ENCODE data around the gene PSMD9.
"Not testable (repeated sequence)": the region's sequence is repeated elsewhere in the genome, so short reads cannot be mapped to it uniquely, and the experiment has no call there.

The PSMD9 gene

GRCh38 chr12:121926874-121927706 lies 38.5 kb downstream of the PSMD9 start:
- no peak for DNase-seq

GRCh38 chr12:121927813-121928212 lies 39.2 kb downstream of the PSMD9 start:
- DNase-seq = no peak

GRCh38 chr12:121929545-121929944 lies 41.0 kb downstream of the PSMD9 start:
- DNase-seq = not testable (repeated sequence)

DNA sequence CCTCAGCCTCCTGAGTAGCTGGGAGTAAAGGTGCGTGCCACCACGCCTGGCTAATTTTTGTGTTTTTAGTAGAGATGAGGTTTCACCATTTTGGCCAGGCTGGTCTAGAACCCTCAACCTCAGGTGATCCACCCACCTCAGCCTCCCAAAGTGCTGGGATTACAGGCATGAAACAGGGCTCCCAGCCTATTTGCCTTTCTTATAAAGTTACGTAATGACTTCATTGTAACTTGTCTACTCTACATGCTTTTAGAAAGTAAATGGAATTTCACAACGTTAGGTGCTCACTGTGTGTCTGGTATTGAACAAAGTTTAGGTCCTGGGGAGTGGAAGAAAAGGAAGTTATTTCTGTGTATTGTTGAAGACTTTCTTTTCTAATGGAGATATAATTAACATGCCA lies 42.3 kb downstream of the PSMD9 start:
- DNase-seq = no peak

GRCh38 chr12:121932176-121932536 lies 43.6 kb downstream of the PSMD9 start:
- DNase-seq = no peak

DNA sequence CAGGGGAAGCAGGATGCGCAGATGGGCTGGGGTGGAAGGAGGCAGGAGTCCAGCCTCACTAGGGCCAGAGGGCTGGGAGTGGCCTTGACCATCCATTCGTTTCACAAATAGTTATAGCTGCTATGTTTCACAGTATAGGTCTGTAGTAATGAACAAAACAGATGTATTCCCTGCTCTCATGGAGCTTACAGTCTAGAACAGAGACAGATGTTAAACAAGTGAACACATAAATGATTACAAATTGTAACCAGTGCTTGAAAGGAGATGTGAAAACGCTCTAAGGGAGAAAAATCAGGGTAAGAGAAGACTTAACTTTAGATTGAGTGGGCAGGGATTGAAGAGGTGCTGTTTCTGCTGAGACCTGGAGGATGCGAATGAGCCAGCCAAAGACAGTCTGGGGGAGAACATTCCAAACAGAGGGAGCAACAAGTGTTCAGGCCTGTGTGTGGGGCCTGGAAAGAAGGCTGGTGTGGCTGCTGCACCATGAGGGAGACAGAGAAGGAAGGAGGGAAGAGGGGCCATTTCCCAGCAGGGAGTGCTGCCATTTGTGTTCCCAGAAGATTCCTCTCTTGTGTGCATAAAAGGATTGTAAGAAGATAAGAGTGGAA lies 44.4 kb downstream of the PSMD9 start:
- no peak for DNase-seq

DNA sequence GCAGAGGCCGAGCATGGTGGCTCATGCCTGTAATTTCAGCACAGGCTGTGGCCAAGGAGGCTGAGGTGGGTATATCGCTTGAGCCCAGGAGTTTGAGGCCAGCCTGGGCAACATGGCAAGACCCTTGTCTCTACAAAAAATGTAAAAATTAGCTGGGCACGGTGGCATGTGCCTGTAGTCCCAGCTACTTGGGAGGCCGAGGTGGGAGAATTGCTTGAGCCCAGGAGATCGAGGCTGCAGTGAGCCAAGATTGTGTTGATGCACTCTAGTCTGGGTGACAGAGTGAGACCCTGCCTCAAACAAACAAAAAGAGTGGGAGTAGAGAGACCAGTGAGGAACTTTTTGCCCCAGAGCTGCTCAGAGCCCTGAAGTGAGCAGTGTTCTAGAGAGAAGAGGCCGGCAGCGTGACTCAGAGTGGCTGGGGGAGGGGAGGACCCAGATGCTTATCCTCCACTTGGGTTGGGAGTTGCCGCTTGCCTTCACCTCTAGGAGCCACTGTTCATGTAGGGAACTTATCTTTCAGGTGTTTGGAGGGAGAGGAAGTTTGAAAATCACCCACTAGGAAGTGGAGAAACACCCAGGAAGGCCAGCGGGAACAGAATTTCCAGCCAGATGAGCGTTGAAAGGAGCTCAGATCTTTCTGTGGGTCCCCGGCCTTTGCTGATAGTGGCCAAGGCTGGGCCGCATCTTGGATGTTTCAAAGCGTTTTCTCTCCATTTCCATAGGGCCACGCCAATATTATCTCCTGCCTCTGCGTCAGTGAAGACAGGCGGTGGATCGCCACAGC lies 45.1 kb downstream of the PSMD9 start:
- no peak for DNase-seq

DNA sequence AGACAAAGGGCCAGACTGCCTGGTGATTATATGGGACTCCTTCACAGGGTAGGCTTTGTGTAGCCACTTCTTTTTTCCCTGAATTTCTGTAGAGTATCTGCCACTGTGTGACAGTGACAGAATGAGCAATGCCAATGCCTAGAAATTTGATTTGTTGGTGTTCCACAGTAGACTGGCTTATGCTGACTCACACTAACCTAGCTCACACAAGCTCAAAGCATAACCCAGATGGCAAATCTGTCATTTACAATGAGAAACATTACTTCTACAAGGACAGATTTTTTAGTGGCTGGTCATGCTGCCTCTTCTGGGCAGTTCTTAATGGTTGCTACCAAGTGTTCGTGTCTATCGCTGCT lies 45.7 kb downstream of the PSMD9 start:
- no peak for DNase-seq

DNA sequence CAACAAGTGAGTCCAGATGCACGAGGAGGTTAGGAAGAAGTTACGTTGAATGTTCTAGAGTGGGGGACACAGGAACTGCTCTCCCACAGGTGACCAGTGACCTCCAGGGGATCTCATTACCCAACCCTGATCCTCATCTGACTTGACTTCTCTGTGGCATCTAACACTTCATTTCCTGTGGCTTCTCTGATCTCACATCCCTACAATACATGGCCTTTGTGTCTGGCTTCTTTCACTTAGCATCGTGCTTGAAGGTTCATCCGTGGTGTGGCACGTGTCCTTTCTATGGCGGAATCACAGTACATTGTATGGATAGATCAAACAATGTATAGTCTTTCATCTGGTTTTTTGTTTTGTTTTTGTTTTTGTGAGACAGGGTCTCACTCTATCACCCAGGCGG lies 49.1 kb downstream of the PSMD9 start:
- no peak for DNase-seq

DNA sequence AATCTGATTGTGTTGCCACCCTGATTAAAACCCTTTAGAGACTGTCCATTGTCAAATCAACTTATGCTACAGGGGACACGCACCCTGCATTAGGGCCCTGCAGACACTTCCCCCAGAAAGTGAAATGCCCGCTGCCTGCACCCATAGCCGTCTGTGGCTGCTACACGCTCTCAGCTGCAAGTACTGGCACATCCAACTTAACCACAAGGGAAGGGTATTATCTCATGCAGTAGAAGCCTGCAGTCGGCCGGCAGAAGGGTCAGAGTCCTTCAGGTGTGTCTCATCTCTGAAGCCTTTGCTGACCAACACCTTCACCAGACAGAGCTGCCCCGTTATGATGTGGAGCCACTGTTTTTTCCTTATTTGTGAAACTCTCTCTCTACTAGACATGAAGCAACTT lies 50.6 kb downstream of the PSMD9 start:
- no peak for DNase-seq

DNA sequence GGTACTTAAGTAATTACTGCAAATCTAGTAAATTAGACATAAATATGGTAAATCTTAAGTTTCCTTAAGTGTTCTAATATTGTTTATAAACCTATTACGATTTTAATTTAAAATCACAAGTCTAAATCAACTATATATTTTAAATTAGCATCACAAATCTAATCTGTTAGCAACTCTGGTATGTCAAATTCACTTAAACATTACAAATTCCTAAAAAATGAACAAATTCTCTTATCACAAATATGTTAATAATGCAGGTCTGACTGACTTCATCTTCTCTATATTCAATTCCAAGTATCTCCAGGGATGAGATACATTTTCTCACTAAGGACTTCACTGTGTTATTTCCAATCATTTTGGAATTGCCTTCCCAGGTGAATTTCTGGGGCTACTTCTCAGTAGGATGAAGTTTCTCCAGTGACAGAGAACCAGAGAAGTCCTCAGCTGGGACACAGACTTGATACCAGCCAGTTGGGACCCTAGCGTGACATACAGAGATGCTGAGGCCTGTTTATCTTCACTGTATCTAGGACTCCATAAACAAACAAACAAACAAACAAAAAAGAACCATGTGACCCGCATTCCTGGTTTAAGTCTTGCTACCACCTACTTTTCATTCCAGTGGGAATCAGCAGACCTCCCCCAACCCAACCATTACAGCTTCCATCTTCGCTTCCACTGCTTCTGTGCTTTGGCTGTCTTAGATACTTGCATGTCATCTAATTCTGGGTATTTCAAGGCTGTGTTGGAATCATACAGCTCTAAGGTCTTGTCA lies 51.6 kb downstream of the PSMD9 start:
- DNase-seq = no peak

DNA sequence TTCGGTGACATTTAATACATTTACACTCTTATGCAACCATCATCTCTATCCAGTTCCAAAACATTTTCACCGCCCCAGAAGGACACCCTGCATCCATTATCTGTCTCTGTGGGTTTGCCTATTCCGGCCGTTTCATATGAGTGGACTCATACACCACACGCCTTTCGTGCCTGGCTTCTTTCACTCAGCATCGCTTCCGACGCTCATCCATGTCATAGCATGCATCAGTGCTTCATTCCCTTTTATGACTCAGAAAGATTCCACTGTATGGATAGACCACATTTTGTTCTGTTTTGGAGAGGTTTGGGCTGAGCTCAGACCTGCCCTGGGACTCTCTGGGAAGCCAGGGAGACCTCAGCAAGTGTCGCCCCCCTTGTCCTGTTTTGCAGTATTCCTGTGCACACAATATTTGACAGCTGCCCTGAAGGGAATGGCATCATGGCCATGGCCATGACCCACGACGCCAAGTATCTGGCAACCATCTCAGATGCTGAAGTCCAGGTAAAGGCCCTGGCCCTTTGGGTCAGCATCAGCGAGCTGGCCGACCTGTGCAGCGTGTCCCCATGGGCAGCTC lies 53.6 kb downstream of the PSMD9 start:
- DNase-seq = no peak

- DNase-seq = no peak
Observed at GRCh38 chr12:121943926-121944325, 55.3 kb downstream of the PSMD9 start.

DNA sequence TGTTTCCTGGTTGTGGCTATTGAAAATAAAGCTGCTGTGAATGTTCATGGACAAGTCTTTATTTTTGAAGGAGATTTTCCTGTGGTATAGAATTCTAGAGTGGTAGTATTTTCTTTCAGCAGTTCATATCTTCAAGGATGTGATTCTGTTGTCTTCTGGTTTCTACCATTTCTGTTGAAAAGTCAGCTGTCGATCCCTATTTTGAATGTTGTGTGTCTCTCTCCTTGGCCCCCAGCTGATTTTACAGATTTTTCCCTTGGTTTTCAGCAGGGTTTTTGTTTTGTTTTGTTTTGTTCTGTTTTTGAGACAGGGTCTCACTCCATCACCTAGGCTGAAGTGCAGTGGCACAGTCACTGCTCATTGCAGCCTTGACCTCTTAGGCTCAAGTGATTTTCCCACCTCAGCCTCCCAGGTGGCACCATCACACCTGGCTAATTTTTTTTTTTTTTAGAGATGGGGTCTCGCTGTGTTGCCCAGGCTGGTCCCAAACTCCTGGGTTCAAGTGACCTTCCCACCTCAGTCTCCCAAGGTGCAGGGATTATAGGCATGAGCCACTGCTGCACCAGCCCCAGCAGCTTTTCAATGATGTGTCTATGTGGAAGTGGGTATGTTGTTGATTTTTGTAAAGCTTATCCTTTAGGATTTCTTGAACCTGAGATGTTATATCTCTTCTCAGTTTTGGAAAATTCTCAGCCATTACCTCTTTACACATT lies 57.9 kb downstream of the PSMD9 start:
- DNase-seq = no peak

GRCh38 chr12:121947981-121948380 lies 59.4 kb downstream of the PSMD9 start:
- DNase-seq = no peak

DNA sequence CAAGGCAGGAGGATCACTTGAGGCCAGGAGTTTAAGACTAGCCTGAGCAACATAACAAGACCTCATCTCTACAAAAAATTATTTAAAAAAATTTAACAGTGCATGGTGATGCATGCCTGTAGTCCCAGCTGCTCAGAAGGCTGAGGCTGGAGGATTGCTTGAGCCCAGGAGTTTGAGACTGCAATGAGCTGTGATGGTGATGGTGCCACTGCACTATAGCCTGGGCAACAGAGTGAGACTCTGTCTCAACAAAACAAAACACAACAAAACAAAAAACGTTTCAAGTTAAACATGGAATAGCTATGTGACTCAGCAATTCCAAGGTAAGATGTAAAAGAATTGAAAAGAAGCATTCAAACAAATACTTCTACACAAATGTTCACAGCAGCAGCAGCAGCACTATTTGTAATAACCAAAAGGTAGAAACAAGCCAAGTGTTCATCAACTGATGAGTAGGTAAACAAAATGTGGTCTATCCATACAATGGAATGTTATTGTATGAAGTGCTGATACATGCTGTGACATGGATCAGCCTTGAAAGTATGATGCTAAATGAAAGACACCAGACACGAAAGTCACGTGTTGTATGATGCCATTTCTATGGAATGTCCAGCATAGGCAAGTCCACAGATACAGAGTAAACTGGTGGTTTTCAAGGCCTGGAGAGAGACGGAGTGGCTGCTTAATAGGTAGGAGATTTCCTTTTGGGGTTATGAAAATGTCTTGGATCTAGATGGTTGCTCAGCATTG lies 61.2 kb downstream of the PSMD9 start:
- no peak for DNase-seq

GRCh38 chr12:121953117-121953692 lies 64.6 kb downstream of the PSMD9 start:
- DNase-seq = no peak

- no peak for DNase-seq
Observed at GRCh38 chr12:121953695-121954094, 65.1 kb downstream of the PSMD9 start.

GRCh38 chr12:121955258-121956237 lies 67.0 kb downstream of the PSMD9 start:
- no peak for DNase-seq
